ENCODE data around the gene ST3GAL5. TPM values are rescaled to one million over a fixed set of nuclear protein-coding genes. Genes with fewer than 3 reads are reported as not detected.
"Not testable (repeated sequence)": the region's sequence is repeated elsewhere in the genome, so short reads cannot be mapped to it uniquely, and the experiment has no call there.

ST3GAL5 gene
- total RNA-seq, 4 donors from 2014 or later, result 10.8 to 23.9 (median 16.5) TPM

GRCh38 chr2:85831735-85832134 is 57.1 kb downstream of the ST3GAL5 start:
- no peaks in the 10 kb centered on the region for H3K27me3 ChIP-seq
- no peak for DNase-seq
- no peak overlapping the region for H3K27ac ChIP-seq
- peaks cover 0 to 3% (median 0%) of the 10 kb centered on the region in 4 donors for H3K4me1 ChIP-seq
- no peak overlapping the region for H3K4me3 ChIP-seq
- no peaks in the 10 kb centered on the region for H3K9me3 ChIP-seq
- TF ChIP-seq POLR2A (IDR thresholded peaks at IDR 0.05), result no peak
- TF ChIP-seq CTCF (IDR thresholded peaks at IDR 0.05), result no peak
- H3K36me3 ChIP-seq, result no peaks in the 10 kb centered on the region

- H3K27me3 ChIP-seq, result no peaks in the 10 kb centered on the region
- peaks cover 0 to 3% (median 0%) of the 10 kb centered on the region in 4 donors for H3K4me1 ChIP-seq
- DNase-seq, result no peak
- H3K27ac ChIP-seq, result no peak overlapping the region
- H3K4me3 ChIP-seq, result no peak overlapping the region
- peak in 1 of 6 experiments; percentile 20 for TF ChIP-seq CTCF (IDR thresholded peaks at IDR 0.05)
- no peak for TF ChIP-seq POLR2A (IDR thresholded peaks at IDR 0.05)
- H3K9me3 ChIP-seq, result no peaks in the 10 kb centered on the region
- H3K36me3 ChIP-seq, result no peaks in the 10 kb centered on the region
Observed at GRCh38 chr2:85830645-85831044, 58.1 kb downstream of the ST3GAL5 start.

- not testable (repeated sequence) for H3K27me3 ChIP-seq, H3K4me1 ChIP-seq, DNase-seq, H3K4me3 ChIP-seq, H3K36me3 ChIP-seq, H3K9me3 ChIP-seq, H3K27ac ChIP-seq
Observed at GRCh38 chr2:85829394-85829793, 59.4 kb downstream of the ST3GAL5 start.

- no peak for TF ChIP-seq CTCF (IDR thresholded peaks at IDR 0.05)
- no peak for TF ChIP-seq POLR2A (IDR thresholded peaks at IDR 0.05)
- no peak overlapping the region for H3K4me3 ChIP-seq
- no peaks in the 10 kb centered on the region for H3K9me3 ChIP-seq
- no peak overlapping the region for H3K27ac ChIP-seq
- no peak for DNase-seq
- no peaks in the 10 kb centered on the region for H3K27me3 ChIP-seq
- no peaks in the 10 kb centered on the region for H3K36me3 ChIP-seq
- peaks cover 0 to 3% (median 0%) of the 10 kb centered on the region in 4 donors for H3K4me1 ChIP-seq
Observed at GRCh38 chr2:85828725-85829124, 60.1 kb downstream of the ST3GAL5 start.

GRCh38 chr2:85827879-85828569 is 60.8 kb downstream of the ST3GAL5 start:
- Histone ChIP-seq H3K27ac (no peak overlapping the region), H3K4me1 (peaks cover 0 to 3% (median 0%) of the 10 kb centered on the region in 4 donors), H3K4me3 (no peak overlapping the region), H3K27me3 (no peaks in the 10 kb centered on the region), H3K36me3 (no peaks in the 10 kb centered on the region), H3K9me3 (no peaks in the 10 kb centered on the region)
- TF ChIP-seq POLR2A (IDR thresholded peaks at IDR 0.05) (no peak), CTCF (IDR thresholded peaks at IDR 0.05) (no peak)
- no peak for DNase-seq

GRCh38 chr2:85826990-85827878 is 61.6 kb downstream of the ST3GAL5 start:
- H3K27me3 ChIP-seq, result no peaks in the 10 kb centered on the region
- peak; percentile 76 to 92 (median 87) for DNase-seq
- H3K36me3 ChIP-seq, result no peaks in the 10 kb centered on the region
- peaks cover 0 to 3% (median 0%) of the 10 kb centered on the region in 4 donors for H3K4me1 ChIP-seq
- H3K9me3 ChIP-seq, result no peaks in the 10 kb centered on the region
- TF ChIP-seq CTCF (IDR thresholded peaks at IDR 0.05), result peak; percentile 81 to 94 (median 86)
- no peak for TF ChIP-seq POLR2A (IDR thresholded peaks at IDR 0.05)
- peak overlapping the region in 1 of 4 donors; percentile 7 for H3K4me3 ChIP-seq
- H3K27ac ChIP-seq, result no peak overlapping the region
